Mesodermal cell (in vitro differentiated cells): ENCODE data around the gene RANGRF.

ENCODE experiments used
- H3K27ac ChIP-seq: 2 replicates; pipeline ENCODE4 v1.7.0; 2013; ENCODE audit warnings: mild to moderate bottlenecking, low read depth, low read length, moderate library complexity; ENCODE audit not compliant: severe bottlenecking
- H3K36me3 ChIP-seq: 2 replicates; pipeline ENCODE4 v1.7.1; 2013; ENCODE audit warnings: mild to moderate bottlenecking, low read length, moderate library complexity; ENCODE audit not compliant: control insufficient read depth, insufficient read depth
- H3K4me1 ChIP-seq: one replicate; pipeline ENCODE4 v1.7.1; 2013; ENCODE audit warnings: mild to moderate bottlenecking, low read length; ENCODE audit not compliant: insufficient read depth, control insufficient read depth, poor library complexity, severe bottlenecking
- H3K4me3 ChIP-seq: 2 replicates; pipeline ENCODE4 v1.7.0; 2013; ENCODE audit warnings: low read length, control low read depth, mild to moderate bottlenecking; ENCODE audit not compliant: insufficient read depth, poor library complexity, severe bottlenecking; ENCODE audit errors: extremely low read depth
- H3K9me3 ChIP-seq: 2 replicates; pipeline ENCODE4 v1.7.1; 2013; ENCODE audit warnings: mild to moderate bottlenecking, low read length, moderate library complexity; ENCODE audit not compliant: control insufficient read depth
- WGBS, 2 experiments: methylation state at CpG; one replicate each; pipeline ENCODE4 v1.1.5; 2013; ENCODE audit warnings: missing lambda C conversion rate in 2 of 2; ENCODE audit not compliant: insufficient coverage in 2 of 2; 5-methylcytosine and 5-hydroxymethylcytosine counted together

RANGRF gene

GRCh38 chr17:8275421-8276290 is 12.8 kb upstream of the RANGRF start:
- WGBS, 2 experiments, result 91 to 93% methylated on average over 6 of the region's 9 CpGs
- H3K36me3 ChIP-seq, result peaks cover 8% of the 10 kb centered on the region
- no peak overlapping the region for H3K27ac ChIP-seq
- H3K4me1 ChIP-seq, result no peaks in the 10 kb centered on the region
- no peaks in the 10 kb centered on the region for H3K9me3 ChIP-seq
- H3K4me3 ChIP-seq, result no peak overlapping the region

GRCh38 chr17:8277317-8277716 is 11.2 kb upstream of the RANGRF start:
- no peaks in the 10 kb centered on the region for H3K36me3 ChIP-seq
- no peaks in the 10 kb centered on the region for H3K9me3 ChIP-seq
- WGBS, 2 experiments, result 100% methylated on average over 1 to 2 of the region's 7 CpGs
- H3K4me3 ChIP-seq, result no peak overlapping the region
- no peak overlapping the region for H3K27ac ChIP-seq
- no peaks in the 10 kb centered on the region for H3K4me1 ChIP-seq

GRCh38 chr17:8282345-8282744 is 6.1 kb upstream of the RANGRF start:
- no peaks in the 10 kb centered on the region for H3K9me3 ChIP-seq
- no peaks in the 10 kb centered on the region for H3K4me1 ChIP-seq
- no peaks in the 10 kb centered on the region for H3K36me3 ChIP-seq
- H3K27ac ChIP-seq, result no peak overlapping the region
- 0 to 38% methylated on average over 1 to 2 of the region's 3 CpGs for WGBS, 2 experiments
- H3K4me3 ChIP-seq, result no peak overlapping the region

- 74 to 100% methylated on average over 1 to 3 of the region's 4 CpGs for WGBS, 2 experiments
- no peak overlapping the region for H3K27ac ChIP-seq
These were observed 5.1 kb upstream of the RANGRF start for GRCh38 chr17:8283356-8283755.

GRCh38 chr17:8284126-8284525 is 4.3 kb upstream of the RANGRF start:
- no peaks in the 10 kb centered on the region for H3K36me3 ChIP-seq
- 92% methylated on average over 4 of the region's 4 CpGs for WGBS, 2 experiments
- no peak overlapping the region for H3K4me3 ChIP-seq
- H3K27ac ChIP-seq, result no peak overlapping the region
- no peaks in the 10 kb centered on the region for H3K9me3 ChIP-seq
- H3K4me1 ChIP-seq, result peaks cover 1% of the 10 kb centered on the region

More at GRCh38 chr17:8283356-8283755, 5.1 kb upstream of the RANGRF start:
- Histone ChIP-seq H3K4me3 (no peak overlapping the region), H3K9me3 (no peaks in the 10 kb centered on the region), H3K4me1 (no peaks in the 10 kb centered on the region), H3K36me3 (no peaks in the 10 kb centered on the region)

GRCh38 chr17:8285270-8286181 is 2.9 kb upstream of the RANGRF start:
- H3K9me3 ChIP-seq, result no peaks in the 10 kb centered on the region
- no peak overlapping the region for H3K27ac ChIP-seq
- peaks cover 5% of the 10 kb centered on the region for H3K36me3 ChIP-seq
- 86 to 90% methylated on average over 8 to 9 of the region's 10 CpGs for WGBS, 2 experiments
- no peak overlapping the region for H3K4me3 ChIP-seq
- peaks cover 3% of the 10 kb centered on the region for H3K4me1 ChIP-seq

- 61 to 70% methylated on average over 13 of the region's 19 CpGs for WGBS, 2 experiments
These were observed 677 bp upstream of the RANGRF start for GRCh38 chr17:8287651-8288335.

GRCh38 chr17:8289103-8289397 is 580 bp downstream of the RANGRF start:
- H3K36me3 ChIP-seq, result peaks cover 5% of the 10 kb centered on the region
- H3K9me3 ChIP-seq, result no peaks in the 10 kb centered on the region
- peak overlapping the region; percentile 65 for H3K4me3 ChIP-seq
- peaks cover 3% of the 10 kb centered on the region for H3K4me1 ChIP-seq
- WGBS, 2 experiments, result 3 to 11% methylated on average over 9 to 11 of the region's 17 CpGs
- H3K27ac ChIP-seq, result no peak overlapping the region

More at GRCh38 chr17:8287651-8288335, 677 bp upstream of the RANGRF start:
- peaks cover 3% of the 10 kb centered on the region for H3K4me1 ChIP-seq
- no peak overlapping the region for H3K27ac ChIP-seq
- H3K36me3 ChIP-seq, result peaks cover 5% of the 10 kb centered on the region
- H3K9me3 ChIP-seq, result no peaks in the 10 kb centered on the region
- peak overlapping the region; percentile 65 for H3K4me3 ChIP-seq

GRCh38 chr17:8290043-8290442 is 1.6 kb downstream of the RANGRF start:
- H3K27ac ChIP-seq, result no peak overlapping the region
- 31 to 52% methylated on average over 2 to 3 of the region's 3 CpGs for WGBS, 2 experiments
- H3K4me3 ChIP-seq, result no peak overlapping the region

GRCh38 chr17:8292639-8293395 is 4.3 kb downstream of the RANGRF start:
- Histone ChIP-seq H3K9me3 (no peaks in the 10 kb centered on the region), H3K27ac (no peak overlapping the region), H3K4me3 (no peak overlapping the region), H3K36me3 (peaks cover 5% of the 10 kb centered on the region), H3K4me1 (peaks cover 6% of the 10 kb centered on the region)
- WGBS, 2 experiments, result 91 to 100% methylated on average over 3 to 4 of the region's 5 CpGs

More at GRCh38 chr17:8290043-8290442, 1.6 kb downstream of the RANGRF start:
- Histone ChIP-seq H3K9me3 (no peaks in the 10 kb centered on the region), H3K36me3 (peaks cover 5% of the 10 kb centered on the region), H3K4me1 (peaks cover 6% of the 10 kb centered on the region)
